ENCODE data around the gene UTS2B. TPM values are rescaled to one million over a fixed set of nuclear protein-coding genes. Genes with fewer than 3 reads are reported as not detected.
A peak's percentile ranks its signal among the peaks of the same experiment; 100 is the strongest.

The UTS2B gene
- total and polyA plus RNA-seq, 10 of the 15 experiments (the other 5 are each of a cell fraction or from before 2014, with no cell fraction given), result 0.15 to 0.72 (median 0.44) TPM

GRCh38 chr3:191329654-191330529 is at the start of gene UTS2B (continued):
- TF ChIP-seq BHLHE40 (IDR thresholded peaks at IDR 0.05; ENCODE audit: borderline replicate concordance in 1 of 2, low read depth in 2 of 2, low read length in 1 of 2), result no peak
- TF ChIP-seq MLLT1 (IDR thresholded peaks at IDR 0.05), result peak; percentile 57; the same call in 1 of the 2 replicates
- TF ChIP-seq LARP7 (IDR thresholded peaks at IDR 0.05), result 0 out of 2 replicates have a peak, but pooled peaks have one; percentile 37
- TF ChIP-seq ZNF207 (IDR thresholded peaks at IDR 0.05; ENCODE audit: borderline replicate concordance), result no peak
- TF ChIP-seq ZNF687 (IDR thresholded peaks at IDR 0.05), result no peak
- TF ChIP-seq NBN (IDR thresholded peaks at IDR 0.05), result peak; percentile 25; the same call in 1 of the 2 replicates
- TF ChIP-seq MYC (IDR thresholded peaks at IDR 0.05; ENCODE audit: insufficient read depth, insufficient read length, insufficient replicate concordance, low read length, severe bottlenecking), result no peak
- TF ChIP-seq TCF7 (IDR thresholded peaks at IDR 0.05; ENCODE audit: borderline replicate concordance), result no peak
- no peak for TF ChIP-seq NFIC (IDR thresholded peaks at IDR 0.05; ENCODE audit: low read depth, low read length)
- no peak for TF ChIP-seq FOS (IDR thresholded peaks at IDR 0.05; ENCODE audit: borderline replicate concordance, extremely low read depth, insufficient read length)
